Mesenchymal stem cell (in vitro differentiated cells and primary cell): Measurements from ENCODE around the gene MAP3K4.

Experiments used
- DNase-seq: peaks from one replicate; pipeline ENCODE4 v3.0.0-alpha.2; 2013
- H2AFZ ChIP-seq: one replicate; pipeline ENCODE4 v1.6.1; 2013; ENCODE audit warnings: low read depth, mild to moderate bottlenecking, control low read depth, inconsistent platforms, low read length, moderate library complexity
- H2AK5ac ChIP-seq: 2 replicates; pipeline ENCODE4 v1.6.1; 2013; ENCODE audit warnings: low read length, moderate library complexity, mild to moderate bottlenecking, inconsistent platforms; ENCODE audit not compliant: severe bottlenecking
- H2BK120ac ChIP-seq: one replicate; pipeline ENCODE4 v1.6.1; 2013; ENCODE audit warnings: low read depth, mild to moderate bottlenecking, inconsistent platforms, low read length, moderate library complexity
- H2BK12ac ChIP-seq, 2 experiments: one replicate each; pipeline ENCODE4 v1.6.1; 2013; ENCODE audit warnings: inconsistent platforms in 2 of 2, low read length in 2 of 2, mild to moderate bottlenecking in 2 of 2, moderate library complexity in 2 of 2, control low read depth in 1 of 2
- H2BK15ac ChIP-seq: one replicate; pipeline ENCODE4 v1.6.1; 2013; ENCODE audit warnings: mild to moderate bottlenecking, low read depth, inconsistent platforms; ENCODE audit not compliant: poor library complexity, severe bottlenecking
- H2BK5ac ChIP-seq: 2 replicates; pipeline ENCODE4 v1.6.1; 2013; ENCODE audit warnings: low read depth, mild to moderate bottlenecking, low read length, control low read depth, inconsistent platforms; ENCODE audit not compliant: poor library complexity, severe bottlenecking
- H3K14ac ChIP-seq, 2 experiments: one replicate each; pipeline ENCODE4 v1.6.1; 2013; ENCODE audit warnings: inconsistent platforms in 2 of 2, low read length in 2 of 2, control low read depth in 1 of 2, mild to moderate bottlenecking in 1 of 2, moderate library complexity in 1 of 2
- H3K18ac ChIP-seq, 2 experiments: one replicate each; pipeline ENCODE4 v1.6.1; 2013; ENCODE audit warnings: inconsistent platforms in 2 of 2, low read length in 2 of 2, control low read depth in 1 of 2, low read depth in 1 of 2, mild to moderate bottlenecking in 1 of 2
- H3K23ac ChIP-seq, 2 experiments: one replicate each; pipeline ENCODE4 v1.6.1; 2013; ENCODE audit warnings: inconsistent platforms in 2 of 2, low read length in 2 of 2, mild to moderate bottlenecking in 2 of 2, moderate library complexity in 2 of 2, control low read depth in 1 of 2
- H3K27ac ChIP-seq: 2 replicates; pipeline ENCODE4 v1.5.1; 2013; ENCODE audit warnings: mild to moderate bottlenecking, moderate library complexity, low read length, control low read depth, inconsistent platforms; ENCODE audit not compliant: poor library complexity, severe bottlenecking
- H3K27me3 ChIP-seq, 2 experiments: 2 replicates each; pipeline versions ENCODE4 v1.6.1 to v1.7.0; 2013; ENCODE audit warnings: low read length in 2 of 2, mild to moderate bottlenecking in 2 of 2, moderate library complexity in 2 of 2, control low read depth in 1 of 2, inconsistent platforms in 1 of 2; ENCODE audit not compliant: control insufficient read depth in 1 of 2, insufficient read depth in 1 of 2
- H3K36me3 ChIP-seq, 2 experiments: 2 replicates each; pipeline versions ENCODE4 v1.6.1 to v1.7.0; 2013; ENCODE audit warnings: low read length in 2 of 2, control low read depth in 1 of 2, inconsistent platforms in 1 of 2, low read depth in 1 of 2, mild to moderate bottlenecking in 1 of 2; ENCODE audit not compliant: insufficient read depth in 2 of 2, control insufficient read depth in 1 of 2
- H3K4ac ChIP-seq, 2 experiments: one replicate each; pipeline ENCODE4 v1.6.1; 2013; ENCODE audit warnings: inconsistent platforms in 2 of 2, low read length in 2 of 2, mild to moderate bottlenecking in 2 of 2, moderate library complexity in 2 of 2, control low read depth in 1 of 2, low read depth in 1 of 2
- H3K4me1 ChIP-seq: 2 replicates; pipeline ENCODE4 v1.6.1; 2013; ENCODE audit warnings: low read depth, low read length, control low read depth; ENCODE audit not compliant: control insufficient read depth, insufficient read depth
- H3K4me2 ChIP-seq: 2 replicates; pipeline ENCODE4 v1.6.1; 2013; ENCODE audit warnings: low read length, mild to moderate bottlenecking, inconsistent platforms; ENCODE audit not compliant: poor library complexity, severe bottlenecking
- H3K4me3 ChIP-seq, 2 experiments: 2 replicates each; pipeline versions ENCODE4 v1.5.1 to v1.7.0; 2013; ENCODE audit warnings: low read length in 2 of 2, mild to moderate bottlenecking in 2 of 2, control low read depth in 1 of 2, low read depth in 1 of 2; ENCODE audit not compliant: insufficient read depth in 1 of 2
- H3K79me1 ChIP-seq: replicated peaks from 2 replicates; pipeline ENCODE4 v1.6.1; 2013; ENCODE audit warnings: mild to moderate bottlenecking, control low read depth, low read length, inconsistent platforms; ENCODE audit not compliant: poor library complexity, severe bottlenecking
- H3K9ac ChIP-seq: 2 replicates; pipeline ENCODE4 v1.7.0; 2013; ENCODE audit warnings: mild to moderate bottlenecking, low read length, moderate library complexity
- H3K9me3 ChIP-seq: 2 replicates; pipeline ENCODE4 v1.7.0; 2013; ENCODE audit warnings: mild to moderate bottlenecking, low read length; ENCODE audit not compliant: control insufficient read depth
- H4K8ac ChIP-seq: one replicate; pipeline ENCODE4 v1.6.1; 2013; ENCODE audit warnings: inconsistent platforms, mild to moderate bottlenecking, low read length, moderate library complexity
- H4K91ac ChIP-seq: one replicate; pipeline ENCODE4 v1.6.1; 2013; ENCODE audit warnings: mild to moderate bottlenecking, low read length, inconsistent platforms
- WGBS: methylation state at CpG from one replicate; pipeline ENCODE4 v1.1.7; 2013; ENCODE audit warnings: mixed read lengths; 5-methylcytosine and 5-hydroxymethylcytosine counted together

The MAP3K4 gene

DNA sequence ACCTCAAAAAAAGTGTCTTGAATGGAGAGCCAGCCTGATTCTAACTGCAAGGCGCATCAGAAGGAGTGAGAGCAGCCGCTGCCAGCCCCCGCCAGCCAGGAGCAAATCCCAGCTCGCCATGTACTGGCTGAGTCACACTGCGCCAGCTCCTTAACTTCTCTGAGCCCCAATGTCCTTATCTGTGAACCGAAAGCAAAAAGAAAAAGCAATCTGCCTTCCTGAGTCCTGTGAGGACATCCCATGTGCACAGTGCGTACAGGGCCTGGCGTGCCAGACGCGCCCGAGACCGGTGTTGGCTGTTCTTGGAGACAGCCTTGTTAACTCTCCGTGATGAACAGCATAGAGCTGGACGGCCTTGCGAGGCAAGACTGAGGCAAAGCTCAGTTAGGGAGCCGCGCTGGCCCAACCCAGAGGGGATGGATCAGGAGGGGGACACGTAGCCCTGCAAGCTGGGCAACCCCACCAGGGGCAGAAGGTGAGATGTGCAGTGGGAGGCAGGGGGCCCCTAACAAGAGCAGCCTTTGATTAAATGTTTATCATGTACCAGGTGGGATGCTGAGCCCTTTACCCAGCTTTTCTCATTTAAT, 159.6 kb downstream of the MAP3K4 start:
- no peak overlapping the region for H3K23ac ChIP-seq
- H3K27ac ChIP-seq: no peak overlapping the region
- H3K4me2 ChIP-seq: no peak overlapping the region
- 97% methylated on average over 18 of the region's 18 CpGs for WGBS
- H2BK15ac ChIP-seq: no peak overlapping the region
- no peaks in the 10 kb centered on the region for H3K9me3 ChIP-seq
- no peak overlapping the region for H3K18ac ChIP-seq
- no peak overlapping the region for H2BK120ac ChIP-seq
- no peak overlapping the region for H4K8ac ChIP-seq
- peaks cover 27% of the 10 kb centered on the region for H3K79me1 ChIP-seq
- H3K27me3 ChIP-seq: no peaks in the 10 kb centered on the region
- DNase-seq: no peak
- no peak overlapping the region for H3K9ac ChIP-seq
- H3K14ac ChIP-seq: no peak overlapping the region
- no peak overlapping the region for H2BK5ac ChIP-seq
- no peak overlapping the region for H4K91ac ChIP-seq
- peaks cover 41 to 66% of the 10 kb centered on the region in 2 experiments for H3K36me3 ChIP-seq
- no peak overlapping the region for H3K4ac ChIP-seq
- H3K4me3 ChIP-seq: no peak overlapping the region
- H3K4me1 ChIP-seq: peaks cover 10% of the 10 kb centered on the region
- H2AFZ ChIP-seq: no peak overlapping the region
- H2AK5ac ChIP-seq: no peak overlapping the region
- H2BK12ac ChIP-seq: no peak overlapping the region

DNA sequence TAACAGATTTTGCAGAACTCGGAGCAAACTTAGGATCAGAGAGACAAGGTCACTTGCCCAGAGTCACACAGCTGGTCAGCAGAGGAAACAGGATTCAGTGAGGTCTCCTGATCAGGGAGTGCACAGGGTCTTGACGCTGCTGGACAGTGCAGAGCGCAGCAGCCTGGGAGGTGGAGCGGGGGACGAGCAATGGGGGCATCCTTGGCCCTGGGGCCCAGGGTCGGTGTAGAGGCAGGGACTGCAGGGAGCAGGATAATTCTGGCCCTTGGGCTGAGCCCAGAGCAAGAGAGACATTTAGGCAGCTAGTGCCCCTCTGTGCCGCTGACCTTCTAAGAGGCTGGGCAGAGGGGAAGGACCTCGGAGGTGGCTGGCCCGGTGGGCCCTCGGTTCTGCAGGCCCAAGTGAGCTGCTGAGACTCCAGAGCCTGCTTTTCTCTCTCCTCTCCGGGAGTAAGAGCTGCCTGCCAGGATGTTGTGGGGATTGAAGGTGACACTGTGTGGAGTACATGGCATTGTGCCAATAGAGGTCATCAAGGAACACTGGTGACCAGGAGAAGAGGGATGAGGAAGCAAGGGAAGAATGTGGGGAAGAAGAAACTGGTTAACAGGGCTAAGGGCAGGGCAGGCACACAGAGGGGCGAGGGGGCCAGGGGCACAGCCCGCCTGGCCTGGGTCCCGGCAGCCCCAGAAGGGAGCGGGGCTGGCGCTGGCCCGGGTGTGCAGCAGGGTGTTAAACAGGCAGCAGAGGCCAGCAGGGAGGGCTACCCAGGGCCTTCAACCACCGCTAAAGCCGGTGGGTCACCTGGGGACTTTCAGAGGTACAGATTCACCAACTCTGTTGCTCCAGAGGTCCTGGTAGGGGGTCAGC, 160.3 kb downstream of the MAP3K4 start:
- H2BK12ac ChIP-seq: no peak overlapping the region

DNA sequence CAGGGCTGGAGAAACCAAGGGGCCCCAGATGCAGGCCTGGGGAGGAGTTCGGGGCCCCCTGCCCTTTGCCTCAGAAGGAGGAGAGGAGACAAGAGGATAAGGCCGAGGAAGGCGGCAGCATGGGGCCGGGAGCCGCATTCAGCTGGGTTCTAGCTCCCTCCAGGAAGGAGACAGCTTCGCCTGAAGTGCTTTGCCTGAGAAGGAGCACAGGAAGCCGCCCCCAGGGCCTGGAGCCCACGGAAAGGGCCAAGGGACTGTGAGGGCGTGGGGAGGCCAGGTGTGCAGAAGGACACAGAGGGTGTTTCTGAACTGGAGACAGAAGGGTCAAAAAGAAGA, 160.9 kb downstream of the MAP3K4 start:
- Histone ChIP-seq H3K23ac (no peak overlapping the region), H3K14ac (no peak overlapping the region), H3K9me3 (no peaks in the 10 kb centered on the region), H3K27ac (no peak overlapping the region), H3K18ac (no peak overlapping the region), H2AK5ac (no peak overlapping the region), H2BK5ac (no peak overlapping the region), H3K9ac (no peak overlapping the region), H3K4me1 (peaks cover 10% of the 10 kb centered on the region), H3K79me1 (peaks cover 25% of the 10 kb centered on the region), H3K4me2 (no peak overlapping the region), H2BK12ac (no peak overlapping the region), H4K91ac (no peak overlapping the region), H3K4me3 (no peak overlapping the region), H3K4ac (no peak overlapping the region), H4K8ac (no peak overlapping the region), H2AFZ (no peak overlapping the region), H2BK120ac (no peak overlapping the region), H2BK15ac (no peak overlapping the region), H3K27me3 (no peaks in the 10 kb centered on the region), H3K36me3 (peaks cover 28 to 59% of the 10 kb centered on the region in 2 experiments)
- no peak for DNase-seq
- WGBS: 95% methylated on average over 9 of the region's 9 CpGs

More for the DNA sequence above, 160.3 kb downstream of the MAP3K4 start:
- Histone ChIP-seq H3K27me3 (no peaks in the 10 kb centered on the region), H2BK15ac (no peak overlapping the region), H4K8ac (no peak overlapping the region), H3K4me2 (no peak overlapping the region), H3K27ac (no peak overlapping the region), H3K23ac (no peak overlapping the region), H3K4me3 (no peak overlapping the region), H4K91ac (peak overlapping the region; percentile 43), H3K4me1 (peaks cover 10% of the 10 kb centered on the region), H3K18ac (no peak overlapping the region), H3K36me3 (peaks cover 34 to 62% of the 10 kb centered on the region in 2 experiments), H3K79me1 (peaks cover 27% of the 10 kb centered on the region), H3K9ac (no peak overlapping the region), H3K9me3 (no peaks in the 10 kb centered on the region), H2BK120ac (no peak overlapping the region), H2BK5ac (no peak overlapping the region), H2AFZ (no peak overlapping the region), H3K14ac (no peak overlapping the region), H3K4ac (no peak overlapping the region), H2AK5ac (no peak overlapping the region)
- WGBS: 97% methylated on average over 19 of the region's 19 CpGs
- no peak for DNase-seq

DNA sequence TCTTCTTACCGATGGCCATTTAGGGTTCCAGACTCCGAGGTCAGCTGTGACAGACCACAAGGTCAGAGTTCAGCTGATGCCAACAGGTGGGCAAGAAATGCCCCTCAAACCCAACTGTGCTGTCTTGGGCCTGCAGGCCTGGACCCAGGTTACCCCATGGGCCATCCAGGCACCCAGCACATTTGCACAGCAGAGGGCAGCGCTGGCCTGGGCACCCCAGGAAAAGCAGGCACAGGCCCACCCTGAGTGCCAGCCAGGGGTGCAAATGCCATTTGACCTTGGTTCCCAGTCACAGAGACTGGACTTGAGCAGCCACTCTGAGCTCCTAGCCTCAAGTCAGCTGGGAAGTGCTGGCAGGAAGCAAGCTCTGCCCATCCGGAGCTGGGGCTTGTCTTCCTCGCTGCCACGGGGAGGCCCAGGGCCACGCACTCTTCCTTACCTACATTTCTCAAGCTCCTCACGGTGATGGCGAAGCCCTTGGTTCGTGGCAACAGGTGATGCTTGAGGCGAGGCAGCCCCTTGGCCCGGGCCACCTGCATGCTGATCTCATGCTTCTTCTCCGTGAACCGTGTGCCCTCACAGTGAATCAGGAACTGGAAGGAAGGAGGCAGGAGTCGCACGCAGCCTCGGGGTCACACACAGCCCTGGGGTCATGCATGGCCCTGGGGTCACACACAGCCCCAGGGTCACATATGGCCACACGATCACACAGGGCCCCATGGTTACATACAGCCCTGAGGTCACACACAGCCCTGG, 161.5 kb downstream of the MAP3K4 start:
- H3K4me3 ChIP-seq: no peak overlapping the region
- no peak overlapping the region for H3K14ac ChIP-seq
- H2BK15ac ChIP-seq: no peak overlapping the region
- H3K9me3 ChIP-seq: no peaks in the 10 kb centered on the region
- no peak overlapping the region for H2BK120ac ChIP-seq
- no peak overlapping the region for H4K91ac ChIP-seq
- peaks cover 10% of the 10 kb centered on the region for H3K4me1 ChIP-seq
- no peak overlapping the region for H3K9ac ChIP-seq
- H3K4me2 ChIP-seq: no peak overlapping the region
- no peak for DNase-seq
- peaks cover 27% of the 10 kb centered on the region for H3K79me1 ChIP-seq
- peak overlapping the region in 1 of 2 experiments; percentile 4 for H2BK12ac ChIP-seq
- no peak overlapping the region for H3K4ac ChIP-seq
- no peak overlapping the region for H3K23ac ChIP-seq
- H2AK5ac ChIP-seq: no peak overlapping the region
- H2BK5ac ChIP-seq: no peak overlapping the region
- H3K27ac ChIP-seq: no peak overlapping the region
- WGBS: 95% methylated on average over 18 of the region's 18 CpGs
- no peak overlapping the region for H3K18ac ChIP-seq
- no peak overlapping the region for H4K8ac ChIP-seq
- H3K27me3 ChIP-seq: no peaks in the 10 kb centered on the region
- peaks cover 22 to 56% of the 10 kb centered on the region in 2 experiments for H3K36me3 ChIP-seq
- H2AFZ ChIP-seq: no peak overlapping the region
